OCI-LY1 (cell line): ENCODE data around the gene LRRC8E.

Experiments
- H2AFZ ChIP-seq: fragments of 200-600 bp; sonication (generic), shearing (Covaris generic); 2 replicates; pipeline ENCODE4 v1.6.0; 2014; ENCODE audit warnings: antibody characterized with exemption, mild to moderate bottlenecking, low read length
- H3F3A ChIP-seq: fragments of 200-600 bp; sonication (generic), shearing (Covaris generic); 2 replicates; pipeline ENCODE4 v1.6.0; 2014; ENCODE audit warnings: mild to moderate bottlenecking, antibody characterized with exemption, low read length, moderate library complexity; ENCODE audit not compliant: insufficient read depth
- H3K27ac ChIP-seq: fragments of 200-600 bp; sonication (generic); 2 replicates; pipeline ENCODE4 v1.5.1; 2014; ENCODE audit warnings: low read length, mixed run types, mild to moderate bottlenecking, low read depth; ENCODE audit not compliant: poor library complexity, severe bottlenecking
- H3K27me3 ChIP-seq: fragments of 200-600 bp; sonication (generic); 2 replicates; pipeline ENCODE4 v1.6.0; 2014; ENCODE audit warnings: antibody characterized with exemption, mild to moderate bottlenecking, low read length, moderate library complexity; ENCODE audit not compliant: insufficient read depth
- H3K36me3 ChIP-seq: fragments of 200-600 bp; sonication (generic); 2 replicates; pipeline ENCODE4 v1.6.1; 2014; ENCODE audit warnings: mild to moderate bottlenecking, antibody characterized with exemption, low read length, moderate library complexity, mixed read lengths; ENCODE audit not compliant: insufficient read depth
- H3K4me1 ChIP-seq: fragments of 200-600 bp; sonication (generic); 2 replicates; pipeline ENCODE4 v1.5.1; 2014; ENCODE audit warnings: mild to moderate bottlenecking, low read length, moderate library complexity; ENCODE audit not compliant: insufficient read depth, severe bottlenecking
- H3K4me2 ChIP-seq: fragments of 200-600 bp; sonication (generic), shearing (Covaris generic); 2 replicates; pipeline ENCODE4 v1.6.1; 2014; ENCODE audit warnings: low read length
- H3K4me3 ChIP-seq: fragments of 200-600 bp; sonication (generic); 2 replicates; pipeline ENCODE4 v1.5.1; 2014; ENCODE audit warnings: low read length, low read depth, mild to moderate bottlenecking, mixed read lengths; ENCODE audit not compliant: poor library complexity, severe bottlenecking
- H3K79me2 ChIP-seq: fragments of 200-600 bp; shearing (Covaris generic); 2 replicates; pipeline ENCODE4 v1.6.1; 2016; ENCODE audit warnings: mixed run types, low read length, mixed read lengths; ENCODE audit not compliant: insufficient read depth
- H3K9ac ChIP-seq: fragments of 200-600 bp; sonication (generic), shearing (Covaris generic); 2 replicates; pipeline ENCODE4 v1.6.1; 2014; ENCODE audit warnings: mild to moderate bottlenecking, low read length, mixed read lengths
- H3K9me2 ChIP-seq: fragments of 200-600 bp; sonication (generic), shearing (Covaris generic); 2 replicates; pipeline ENCODE4 v1.6.1; 2014; ENCODE audit warnings: low read depth, mild to moderate bottlenecking, low read length, mixed read lengths
- H3K9me3 ChIP-seq: fragments of 200-600 bp; shearing (Covaris generic); 2 replicates; pipeline ENCODE4 v1.6.1; 2014; ENCODE audit warnings: low read length, mixed read lengths
- H4K20me1 ChIP-seq: fragments of 200-600 bp; sonication (generic), shearing (Covaris generic); 2 replicates; pipeline ENCODE4 v1.6.0; 2016; ENCODE audit warnings: mild to moderate bottlenecking, low read length; ENCODE audit not compliant: insufficient read depth
- CTCF ChIP-seq: fragments of 200-600 bp; sonication (generic), shearing (Covaris generic); IDR thresholded peaks from 2 replicates; pipeline ENCODE4 v1.5.1; 2017; ENCODE audit warnings: mild to moderate bottlenecking, antibody characterized with exemption, low read length, moderate library complexity, mixed read lengths
- EZH2 ChIP-seq: fragments of 200-600 bp; sonication (generic), shearing (Covaris generic); IDR thresholded peaks from 2 replicates; pipeline ENCODE4 v1.8.0; 2017; ENCODE audit warnings: borderline replicate concordance, mixed run types, mild to moderate bottlenecking, antibody characterized with exemption, low read length, moderate library complexity, mixed read lengths

Gene LRRC8E

GRCh38 chr19:7851623-7852500 lies 36.4 kb upstream of the LRRC8E start:
- H3K27ac ChIP-seq = no peak overlapping the region
- no peak overlapping the region for H2AFZ ChIP-seq
- no peaks in the 10 kb centered on the region for H3K36me3 ChIP-seq
- no peaks in the 10 kb centered on the region for H3K9me2 ChIP-seq
- H3K9me3 ChIP-seq = no peaks in the 10 kb centered on the region
- H3K79me2 ChIP-seq = no peaks in the 10 kb centered on the region
- H3K4me2 ChIP-seq = no peak overlapping the region
- H3K4me1 ChIP-seq = no peaks in the 10 kb centered on the region
- H3K27me3 ChIP-seq = peaks cover 10% of the 10 kb centered on the region; the same call in 1 of the 2 replicates
- H3K4me3 ChIP-seq = no peak overlapping the region
- H3F3A ChIP-seq = no peaks in the 10 kb centered on the region
- no peaks in the 10 kb centered on the region for H4K20me1 ChIP-seq
- no peak overlapping the region for H3K9ac ChIP-seq
- TF ChIP-seq CTCF (no peak), EZH2 (no peak)

- H3K9me3 ChIP-seq = no peaks in the 10 kb centered on the region
- H3F3A ChIP-seq = no peaks in the 10 kb centered on the region
- TF ChIP-seq CTCF (peak; percentile 85), EZH2 (no peak)
- H3K27ac ChIP-seq = no peak overlapping the region
- peaks cover 2% of the 10 kb centered on the region for H3K4me1 ChIP-seq
- no peak overlapping the region for H3K4me2 ChIP-seq
- no peak overlapping the region for H3K9ac ChIP-seq
- no peaks in the 10 kb centered on the region for H4K20me1 ChIP-seq
- no peaks in the 10 kb centered on the region for H3K36me3 ChIP-seq
- H2AFZ ChIP-seq = no peak overlapping the region
- H3K4me3 ChIP-seq = no peak overlapping the region
- no peaks in the 10 kb centered on the region for H3K79me2 ChIP-seq
- peaks cover 14% of the 10 kb centered on the region; the same call in 1 of the 2 replicates for H3K27me3 ChIP-seq
- no peaks in the 10 kb centered on the region for H3K9me2 ChIP-seq
Measured at GRCh38 chr19:7852851-7853769, 35.2 kb upstream of the LRRC8E start.

- no peak for TF ChIP-seq CTCF
- TF ChIP-seq EZH2 = no peak
- Histone ChIP-seq H3K4me1 (peaks cover 8% of the 10 kb centered on the region), H3K9me3 (no peaks in the 10 kb centered on the region), H3F3A (no peaks in the 10 kb centered on the region), H3K27ac (no peak overlapping the region), H2AFZ (no peak overlapping the region), H3K36me3 (no peaks in the 10 kb centered on the region), H3K4me2 (no peak overlapping the region), H3K4me3 (no peak overlapping the region), H3K9ac (no peak overlapping the region), H3K79me2 (no peaks in the 10 kb centered on the region), H3K9me2 (no peaks in the 10 kb centered on the region), H3K27me3 (peaks cover 14% of the 10 kb centered on the region; the same call in 1 of the 2 replicates), H4K20me1 (no peaks in the 10 kb centered on the region)
Measured at GRCh38 chr19:7853770-7854128, 34.6 kb upstream of the LRRC8E start.
